ENCODE measurements around the gene DBNDD1. TPM values are rescaled to one million over a fixed set of nuclear protein-coding genes. Genes with fewer than 3 reads are reported as not detected.

DBNDD1 gene
- total RNA-seq, 1 experiment from 2014 or later = 60.2 TPM

DNA sequence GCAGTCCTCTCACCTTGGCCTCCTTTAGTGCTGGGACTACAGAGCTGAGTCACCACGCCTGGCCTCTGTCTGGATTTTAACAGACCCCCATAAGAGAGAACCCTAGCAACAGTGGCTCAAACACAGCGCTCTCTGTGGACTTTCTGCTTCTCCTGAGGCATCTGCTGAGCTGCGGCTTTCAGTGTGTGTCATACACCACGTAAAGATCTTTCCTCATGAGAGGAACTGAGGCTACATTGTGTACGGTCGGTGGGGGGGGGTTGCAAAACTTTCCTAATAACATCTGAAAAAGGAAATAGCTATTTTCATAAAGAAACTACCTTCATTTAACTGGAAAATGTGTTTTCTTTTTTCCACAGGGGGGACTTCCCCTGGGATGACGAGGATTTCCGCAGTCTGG is 37.8 kb downstream of the DBNDD1 start (continued):
- TF ChIP-seq, protein P1, sequence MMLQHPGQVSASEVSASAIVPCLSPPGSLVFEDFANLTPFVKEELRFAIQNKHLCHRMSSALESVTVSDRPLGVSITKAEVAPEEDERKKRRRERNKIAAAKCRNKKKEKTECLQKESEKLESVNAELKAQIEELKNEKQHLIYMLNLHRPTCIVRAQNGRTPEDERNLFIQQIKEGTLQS (IDR thresholded peaks at IDR 0.05) = no peak
- no peak for TF ChIP-seq YY1 (IDR thresholded peaks at IDR 0.05; ENCODE audit: extremely low read depth, insufficient replicate concordance, low read depth, low read length)
- no peak for TF ChIP-seq ELF1 (IDR thresholded peaks at IDR 0.05; ENCODE audit: borderline replicate concordance, low read depth)
- TF ChIP-seq SP1 (IDR thresholded peaks at IDR 0.05; ENCODE audit: low read depth) = no peak
- TF ChIP-seq EZH2 (IDR thresholded peaks at IDR 0.05) = no peak
- no peak for TF ChIP-seq RAD21 (IDR thresholded peaks at IDR 0.05; ENCODE audit: low read depth)

DNA sequence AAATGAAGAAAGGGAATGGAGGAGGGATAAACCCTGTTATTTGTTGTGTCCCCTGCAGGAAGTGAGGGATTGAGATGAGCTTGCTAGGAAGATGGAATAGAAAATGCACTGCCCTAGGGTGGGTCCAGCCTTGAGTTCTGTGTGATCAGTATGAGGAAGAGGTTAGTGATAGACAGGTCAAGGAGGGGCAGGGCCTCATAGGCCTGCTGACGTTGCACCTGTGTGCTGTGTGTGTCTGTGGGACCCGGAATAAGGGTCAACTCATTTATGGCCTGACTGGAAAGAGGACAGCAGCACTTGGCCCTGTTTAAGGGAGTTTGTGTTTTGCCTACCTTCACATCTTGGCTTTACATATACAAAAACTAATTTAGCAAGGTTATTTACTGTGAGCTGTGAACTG is 44.4 kb downstream of the DBNDD1 start:
- no peak overlapping the region for H3K4me3 ChIP-seq (replicated peaks in 1 of 2; ENCODE audit: low read depth in 1 of 2, low read length in 2 of 2)
- no peak overlapping the region for H3K27ac ChIP-seq (ENCODE audit: low read depth, low read length)
- H3K4me2 ChIP-seq (ENCODE audit: low read length) = no peak overlapping the region
- no peaks in the 10 kb centered on the region for H3K27me3 ChIP-seq (ENCODE audit: insufficient read depth, low read length)
- H2AFZ ChIP-seq (ENCODE audit: low read depth, low read length, poor library complexity, severe bottlenecking) = no peak overlapping the region
- CTCF ChIA-PET = no interaction called here
- H3K9ac ChIP-seq (ENCODE audit: low read length) = no peak overlapping the region
- H3K9me3 ChIP-seq (ENCODE audit: control insufficient read depth in 1 of 2, insufficient read depth in 1 of 2, low read depth in 1 of 2, low read length in 2 of 2) = no peaks in the 10 kb centered on the region; a peak in 1 of 4 replicates
- H3K4me1 ChIP-seq (ENCODE audit: control insufficient read depth in 1 of 2, insufficient read depth in 2 of 2, low read length in 2 of 2) = peaks cover 11 to 21% of the 10 kb centered on the region in 2 experiments; a peak in 3 of 4 replicates
- peaks cover 71% of the 10 kb centered on the region for H3K79me2 ChIP-seq (ENCODE audit: insufficient read depth, low read length)
- DNase-seq (ENCODE audit: low read depth, low spot score) (no peak), ATAC-seq (no peak)
- peaks cover 3% of the 10 kb centered on the region; the same call in 1 of the 2 replicates for H4K20me1 ChIP-seq (ENCODE audit: insufficient read depth)
- H3K9me2 ChIP-seq (ENCODE audit: insufficient read depth) = no peaks in the 10 kb centered on the region
- RAD21 ChIA-PET (ENCODE audit: low non-redundant PET in 1 of 2, low total read pairs in 2 of 2, uncharacterized antibody in 2 of 2, unreplicated experiment in 2 of 2) = no interaction called here
- TSS peak; percentile 23 for BruUV-seq (replicated peaks)
- intact Hi-C loops (cut with micrococcal nuclease) = no loop called here
- peaks cover 14 to 23% of the 10 kb centered on the region in 2 experiments for H3K36me3 ChIP-seq (ENCODE audit: control insufficient read depth in 1 of 2, insufficient read depth in 2 of 2, low read length in 2 of 2)
- POLR2A ChIA-PET = no interaction called here
- TF ChIP-seq EZH2phosphoT487 (IDR thresholded peaks at IDR 0.05; ENCODE audit: borderline replicate concordance) (no peak), EGR1 (IDR thresholded peaks at IDR 0.05; ENCODE audit: low read depth) (no peak), SP1 (IDR thresholded peaks at IDR 0.05; ENCODE audit: low read depth) (no peak), FOSL1 (IDR thresholded peaks at IDR 0.05; ENCODE audit: low read depth) (no peak), EZH2 (IDR thresholded peaks at IDR 0.05) (no peak), SRF (IDR thresholded peaks at IDR 0.05; ENCODE audit: low read depth) (no peak)
- TF ChIP-seq, protein P1 (IDR thresholded peaks at IDR 0.05) = no peak
